ENCODE results near the gene FUCA1.
"Not testable (repeated sequence)": the region's sequence is repeated elsewhere in the genome, so short reads cannot be mapped to it uniquely, and the experiment has no call there.

FUCA1 gene

DNA sequence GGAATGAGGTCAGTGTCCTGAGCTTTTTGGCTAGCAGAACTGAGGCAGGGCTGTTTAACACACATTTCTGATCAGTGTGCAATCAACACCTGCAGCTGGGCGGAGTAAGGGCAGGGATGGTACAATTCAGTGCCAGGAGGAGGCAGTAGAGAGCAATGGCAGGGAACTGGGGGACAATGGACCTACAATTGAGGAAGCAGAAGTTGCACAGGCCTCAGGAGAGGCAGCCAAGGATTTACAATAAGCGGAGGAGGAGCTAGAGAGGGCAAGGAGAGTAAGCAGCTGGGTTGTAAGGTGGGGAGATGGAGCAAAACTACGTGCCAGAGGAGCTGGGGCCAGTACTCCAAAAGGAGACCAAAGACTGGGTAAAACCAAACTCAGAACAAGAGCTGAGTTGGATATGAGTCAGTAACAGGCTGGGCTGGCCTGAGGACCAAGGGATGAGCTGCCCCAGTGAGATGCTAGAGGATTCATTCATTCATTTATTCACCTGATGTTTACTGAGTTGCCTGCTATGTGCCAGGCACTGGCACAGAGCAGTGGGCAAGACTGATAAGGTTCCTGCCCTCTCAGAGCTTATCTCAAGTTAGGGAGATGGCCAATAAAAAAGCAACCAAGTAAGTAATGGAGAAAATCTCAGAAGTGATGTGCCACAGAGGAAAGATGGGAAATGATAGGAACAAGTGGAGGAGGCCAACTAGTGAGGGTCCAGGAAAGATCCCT lies 57.1 kb downstream of the FUCA1 start:
- DNase-seq: peak in 1 of 2 experiments; percentile 85

DNA sequence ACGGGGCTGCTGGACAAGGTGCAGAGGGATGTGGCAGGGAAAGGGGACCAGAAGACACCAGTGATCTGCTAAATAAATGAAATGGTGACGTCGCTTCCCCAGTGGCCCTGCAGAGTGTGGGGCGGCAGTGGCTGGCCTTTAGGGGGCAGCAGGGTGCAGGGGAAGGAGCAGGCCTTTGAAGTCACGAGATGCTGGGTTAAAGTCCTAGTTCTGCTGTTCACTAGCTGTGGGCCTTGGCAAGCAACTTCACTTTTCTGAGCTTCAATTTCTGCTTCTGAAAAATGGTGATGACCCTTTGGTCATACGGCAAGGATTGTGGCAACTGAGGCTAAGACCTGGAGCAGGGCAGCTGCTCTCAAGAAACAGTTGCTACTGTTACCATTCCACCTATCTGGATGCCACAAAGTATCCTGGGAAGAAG lies 58.3 kb downstream of the FUCA1 start:
- DNase-seq: peak; percentile 89 to 93
- TF ChIP-seq GATA1 (IDR thresholded peaks at IDR 0.05; ENCODE audit: low read depth, low read length) (no peak), POLR2A (IDR thresholded peaks at IDR 0.05; ENCODE audit: low read length) (no peak)

More for the DNA sequence above, 57.1 kb downstream of the FUCA1 start:
- no peak for TF ChIP-seq POLR2A (IDR thresholded peaks at IDR 0.05; ENCODE audit: low read length)
- no peak for TF ChIP-seq GATA1 (IDR thresholded peaks at IDR 0.05; ENCODE audit: low read depth, low read length)

GRCh38 chr1:23807453-23807852 lies 60.6 kb downstream of the FUCA1 start:
- TF ChIP-seq POLR2A (IDR thresholded peaks at IDR 0.05; ENCODE audit: low read length) (no peak), GATA1 (IDR thresholded peaks at IDR 0.05; ENCODE audit: low read depth, low read length) (no peak)
- peak in 1 of 2 experiments; percentile 39 for DNase-seq

DNA sequence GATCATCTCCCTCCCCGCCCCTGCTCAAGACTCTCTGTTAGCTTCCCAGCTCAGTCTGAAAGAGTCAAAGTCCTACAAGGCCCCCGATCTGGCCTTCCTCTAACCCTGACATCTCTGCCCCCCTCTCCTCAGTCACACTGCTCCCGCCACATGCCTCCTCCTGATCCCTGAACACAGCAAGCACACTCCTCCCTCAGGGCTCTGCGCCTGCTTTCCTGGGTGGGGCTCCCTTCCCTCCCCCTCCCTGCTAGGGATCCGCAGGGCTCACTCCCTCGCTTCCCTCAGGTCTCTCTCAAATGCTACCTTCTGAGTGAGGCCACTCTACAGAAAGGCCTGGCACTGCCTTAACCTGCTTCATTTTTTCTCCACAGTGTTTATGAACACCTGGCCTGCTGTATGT lies 61.8 kb downstream of the FUCA1 start:
- DNase-seq: no peak
- no peak for TF ChIP-seq GATA1 (IDR thresholded peaks at IDR 0.05; ENCODE audit: low read depth, low read length)
- no peak for TF ChIP-seq POLR2A (IDR thresholded peaks at IDR 0.05; ENCODE audit: low read length)

GRCh38 chr1:23805025-23805424 lies 63.1 kb downstream of the FUCA1 start:
- TF ChIP-seq GATA1 (IDR thresholded peaks at IDR 0.05; ENCODE audit: low read depth, low read length) (no peak), POLR2A (IDR thresholded peaks at IDR 0.05; ENCODE audit: low read length) (no peak)
- no peak for DNase-seq

- peak in 1 of 2 experiments; percentile 28 for DNase-seq
- TF ChIP-seq GATA1 (IDR thresholded peaks at IDR 0.05; ENCODE audit: low read depth, low read length): no peak
- TF ChIP-seq POLR2A (IDR thresholded peaks at IDR 0.05; ENCODE audit: low read length): peak; percentile 15
These were observed 63.8 kb downstream of the FUCA1 start for GRCh38 chr1:23804183-23804835.

GRCh38 chr1:23803674-23804073 lies 64.4 kb downstream of the FUCA1 start:
- DNase-seq: no peak
- TF ChIP-seq GATA1 (IDR thresholded peaks at IDR 0.05; ENCODE audit: low read depth, low read length) (no peak), POLR2A (IDR thresholded peaks at IDR 0.05; ENCODE audit: low read length) (no peak)

DNA sequence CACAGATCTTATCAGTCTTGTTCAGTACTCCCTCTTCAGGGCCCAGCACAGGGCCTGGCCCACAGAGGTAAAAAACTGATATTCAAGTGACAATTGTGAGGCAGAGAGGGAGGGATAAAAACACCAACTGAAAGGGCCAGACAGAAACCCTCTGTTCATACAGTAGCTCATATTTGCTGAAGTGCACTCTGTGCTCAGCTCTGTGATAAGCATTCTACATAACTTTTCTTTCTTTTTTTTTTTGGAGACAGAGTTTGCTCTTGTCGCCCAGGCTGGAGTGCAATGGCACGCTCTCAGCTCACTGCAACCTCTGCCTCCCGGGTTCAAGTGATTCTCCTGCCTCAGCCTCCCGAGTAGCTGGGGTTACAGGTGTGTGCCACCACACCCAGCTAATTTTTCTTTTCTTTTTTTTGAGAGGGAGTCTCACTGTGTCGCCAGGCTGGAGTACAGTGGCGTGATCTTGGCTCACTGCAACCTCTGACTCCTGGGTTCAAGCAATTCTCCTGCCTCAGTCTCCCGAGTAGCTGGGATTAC lies 65.2 kb downstream of the FUCA1 start:
- not testable (repeated sequence) for DNase-seq

GRCh38 chr1:23801876-23802275 lies 66.2 kb downstream of the FUCA1 start:
- DNase-seq: no peak
- TF ChIP-seq GATA1 (IDR thresholded peaks at IDR 0.05; ENCODE audit: low read depth, low read length) (no peak), POLR2A (IDR thresholded peaks at IDR 0.05; ENCODE audit: low read length) (no peak)

DNA sequence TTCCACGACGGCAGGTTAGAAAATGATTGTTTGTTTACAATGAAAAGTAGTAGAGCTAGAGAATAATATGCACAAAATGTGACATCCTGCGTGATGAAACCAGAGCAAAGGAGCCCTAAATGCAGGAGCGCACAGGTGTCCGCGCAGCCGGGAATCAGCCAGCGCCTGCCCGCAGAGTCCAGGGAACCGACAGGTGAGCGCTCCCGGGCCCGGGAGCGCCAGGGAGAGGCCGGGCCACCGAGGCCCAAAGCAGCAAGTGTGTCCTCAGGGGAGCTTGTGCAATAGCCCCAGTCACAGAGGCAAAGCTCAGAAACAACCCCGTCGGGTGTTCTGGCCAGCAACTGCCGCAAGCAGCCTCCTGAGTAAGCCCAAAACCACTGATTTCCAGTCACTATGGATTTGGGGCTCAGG lies 66.7 kb downstream of the FUCA1 start:
- no peak for TF ChIP-seq GATA1 (IDR thresholded peaks at IDR 0.05; ENCODE audit: low read depth, low read length)
- TF ChIP-seq POLR2A (IDR thresholded peaks at IDR 0.05; ENCODE audit: low read length): no peak

GRCh38 chr1:23800400-23801337 lies 67.4 kb downstream of the FUCA1 start, which contains the start of gene GALE:
GALE (minus strand) TSS chr1:23800754; CDS start chr1:23799007, 1,747 bp downstream.
- no peak for TF ChIP-seq GATA1 (IDR thresholded peaks at IDR 0.05; ENCODE audit: low read depth, low read length)
- TF ChIP-seq POLR2A (IDR thresholded peaks at IDR 0.05; ENCODE audit: low read length): peak; percentile 54
- DNase-seq: peak; percentile 96 to 98

More for the DNA sequence above, 66.7 kb downstream of the FUCA1 start:
- DNase-seq: peak in 1 of 2 experiments; percentile 44

- peak; percentile 43 for TF ChIP-seq POLR2A (IDR thresholded peaks at IDR 0.05; ENCODE audit: low read length)
- no peak for TF ChIP-seq GATA1 (IDR thresholded peaks at IDR 0.05; ENCODE audit: low read depth, low read length)
- DNase-seq: peak in 1 of 2 experiments; percentile 60
These were observed 68.3 kb downstream of the FUCA1 start for GRCh38 chr1:23799570-23800399.

DNA sequence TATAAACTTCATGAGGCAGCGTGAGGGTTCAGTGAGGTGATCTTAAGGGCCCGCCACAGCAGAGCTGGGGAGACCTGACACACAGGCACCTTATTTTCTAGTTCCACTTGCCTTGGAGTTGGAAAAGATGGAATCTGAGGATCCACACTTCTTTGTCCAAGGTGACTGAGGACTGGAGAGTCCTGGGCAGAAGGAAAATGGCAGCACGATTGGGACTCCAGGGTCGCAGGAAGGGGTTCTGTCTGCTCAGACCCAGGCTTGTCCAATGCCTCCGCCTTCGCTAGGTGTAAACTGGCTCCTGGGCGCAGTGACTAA lies 68.9 kb downstream of the FUCA1 start:
- no peak for TF ChIP-seq GATA1 (IDR thresholded peaks at IDR 0.05; ENCODE audit: low read depth, low read length)
- TF ChIP-seq POLR2A (IDR thresholded peaks at IDR 0.05; ENCODE audit: low read length): no peak
- DNase-seq: no peak

Data from erythroblast (primary cell).